Esophagus muscularis mucosa (tissue), 3 donors: ENCODE results near the gene GOT1.

Experiments
- CTCF ChIP-seq, 3 experiments: fragments of 200-600 bp in 2 of 3; fragments of 450-650 bp in 1 of 3; sonication (generic) in 2 of 3; IDR thresholded peaks; one replicate each; pipeline ENCODE4 v1.5.1; 2017 to 2019; ENCODE audit warnings: antibody characterized with exemption in 3 of 3, mild to moderate bottlenecking in 2 of 3, moderate library complexity in 1 of 3
- POLR2A ChIP-seq: fragments of 450-650 bp; IDR thresholded peaks from one replicate; pipeline ENCODE4 v1.6.1; 2017; ENCODE audit warnings: antibody characterized with exemption, moderate library complexity, mild to moderate bottlenecking, low read depth
- POLR2AphosphoS5 ChIP-seq, 2 donors: sonication (generic); formaldehyde crosslinking; IDR thresholded peaks; one replicate each; pipeline ENCODE4 v1.6.1; 2017; ENCODE audit warnings: antibody characterized with exemption in 2 of 2

GRCh38 chr10:99466632-99467223, 36.3 kb upstream of the GOT1 start:
- TF ChIP-seq POLR2A: no peak
- TF ChIP-seq POLR2AphosphoS5 (IDR thresholded peaks at IDR 0.05): no peak
- TF ChIP-seq CTCF (IDR thresholded peaks at IDR 0.05): no peak
